Activated T-cell treated with anti-CD3 and anti-CD28 coated beads for 24 hours (primary cell): Measurements from ENCODE around the gene PEAK3.

Experiments
- DNase-seq: peaks from one replicate; pipeline ENCODE4 v3.0.0-alpha.2; 2020; ENCODE audit warnings: low read depth

PEAK3 gene

DNA sequence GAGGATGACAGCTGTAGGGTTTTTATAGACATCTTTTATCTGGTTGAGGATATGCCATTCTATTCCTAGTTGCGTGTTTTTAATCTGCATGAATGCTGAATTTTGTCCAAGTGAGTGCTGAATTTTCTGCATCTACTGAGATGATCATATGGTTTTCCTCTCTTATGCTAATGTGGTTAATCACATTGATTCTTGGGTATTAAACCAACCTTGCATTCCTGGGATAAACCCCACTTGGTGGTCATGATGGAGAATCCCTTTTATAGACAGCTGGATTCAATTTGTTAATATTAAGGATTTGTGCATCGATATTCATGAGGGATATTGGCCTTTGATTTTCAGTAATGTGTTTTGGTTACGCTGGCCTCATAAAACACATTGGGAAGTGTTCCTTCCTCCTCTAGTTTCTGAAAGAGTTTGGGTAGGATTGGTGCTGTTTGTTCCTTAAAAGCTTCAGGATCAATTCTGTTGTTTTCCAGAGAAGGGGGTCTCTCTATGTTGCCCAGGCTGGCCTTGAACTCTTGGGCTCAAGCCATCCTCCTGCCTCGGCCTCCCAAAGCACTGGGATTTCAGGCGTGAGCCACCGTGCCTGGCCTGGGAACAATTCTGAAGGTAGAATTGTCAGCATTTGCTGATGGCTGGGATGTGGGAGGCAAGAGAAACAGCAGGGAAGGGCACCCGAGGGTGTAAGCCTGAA, 33.3 kb upstream of the PEAK3 start:
- DNase-seq = no peak

GRCh38 chr19:2312820-2313501, 31.0 kb upstream of the PEAK3 start:
- DNase-seq = no peak

GRCh38 chr19:2311093-2311492, 29.1 kb upstream of the PEAK3 start:
- DNase-seq = no peak

- DNase-seq = no peak
Observed at GRCh38 chr19:2309734-2310362, 27.9 kb upstream of the PEAK3 start.

- no peak for DNase-seq
Observed at GRCh38 chr19:2308114-2308556, 26.2 kb upstream of the PEAK3 start, which contains the start of gene LINGO3. Gene LINGO3 (minus strand): TSS chr19:2308154. CDS start chr19:2291776, 16,378 bp downstream.

DNA sequence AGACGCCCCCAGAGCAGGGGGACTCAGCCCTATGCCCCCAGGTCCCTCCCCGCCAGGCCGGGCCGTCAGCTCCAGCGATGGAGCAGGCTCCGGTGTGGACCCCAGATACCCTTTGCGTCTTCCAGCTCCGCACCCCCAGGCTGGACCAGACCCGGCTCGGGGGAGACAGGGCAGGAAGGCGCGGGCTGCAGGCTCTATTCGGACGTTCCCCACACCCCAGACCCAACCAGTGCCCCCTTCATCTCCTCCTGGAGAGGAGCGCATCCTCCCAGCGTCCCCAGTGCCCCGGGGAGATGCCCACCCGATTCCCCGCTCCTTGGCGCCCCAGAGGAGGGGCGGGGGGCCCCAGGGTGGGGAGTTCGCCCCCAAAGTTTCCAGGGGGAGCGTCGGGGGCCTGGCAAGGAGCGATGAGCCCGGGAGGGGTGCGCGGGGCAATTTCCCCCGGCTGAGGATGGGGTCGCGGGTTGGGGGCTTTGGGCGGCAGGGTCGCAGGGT, 25.6 kb upstream of the PEAK3 start:
- no peak for DNase-seq

- no peak for DNase-seq
Observed at GRCh38 chr19:2306971-2307370, 25.0 kb upstream of the PEAK3 start.

DNA sequence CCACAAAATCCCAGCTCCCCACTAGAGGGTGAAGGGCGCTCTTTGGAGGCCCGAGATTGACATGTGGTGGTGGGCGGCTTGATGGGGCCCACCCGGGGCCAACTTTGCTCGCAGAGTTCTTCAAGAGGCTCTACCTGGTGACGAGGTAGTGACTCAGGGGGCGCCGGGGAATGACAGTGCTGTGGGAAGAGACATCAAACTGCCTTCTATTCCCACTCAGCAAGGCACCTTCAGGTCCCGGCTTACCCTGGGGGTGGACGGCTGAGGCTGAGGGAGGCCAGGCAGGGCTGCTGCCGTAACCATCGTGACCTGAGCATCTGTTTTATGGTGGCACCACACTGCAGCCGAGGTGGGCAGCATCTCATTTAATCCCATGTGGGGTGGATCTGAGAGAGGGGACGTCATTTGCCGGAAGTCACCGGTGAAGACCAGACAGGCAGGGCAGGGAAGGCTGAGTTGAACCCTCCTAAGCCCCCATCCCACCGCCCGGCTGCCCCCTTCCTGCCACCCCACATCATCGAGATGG, 24.4 kb upstream of the PEAK3 start:
- no peak for DNase-seq

DNA sequence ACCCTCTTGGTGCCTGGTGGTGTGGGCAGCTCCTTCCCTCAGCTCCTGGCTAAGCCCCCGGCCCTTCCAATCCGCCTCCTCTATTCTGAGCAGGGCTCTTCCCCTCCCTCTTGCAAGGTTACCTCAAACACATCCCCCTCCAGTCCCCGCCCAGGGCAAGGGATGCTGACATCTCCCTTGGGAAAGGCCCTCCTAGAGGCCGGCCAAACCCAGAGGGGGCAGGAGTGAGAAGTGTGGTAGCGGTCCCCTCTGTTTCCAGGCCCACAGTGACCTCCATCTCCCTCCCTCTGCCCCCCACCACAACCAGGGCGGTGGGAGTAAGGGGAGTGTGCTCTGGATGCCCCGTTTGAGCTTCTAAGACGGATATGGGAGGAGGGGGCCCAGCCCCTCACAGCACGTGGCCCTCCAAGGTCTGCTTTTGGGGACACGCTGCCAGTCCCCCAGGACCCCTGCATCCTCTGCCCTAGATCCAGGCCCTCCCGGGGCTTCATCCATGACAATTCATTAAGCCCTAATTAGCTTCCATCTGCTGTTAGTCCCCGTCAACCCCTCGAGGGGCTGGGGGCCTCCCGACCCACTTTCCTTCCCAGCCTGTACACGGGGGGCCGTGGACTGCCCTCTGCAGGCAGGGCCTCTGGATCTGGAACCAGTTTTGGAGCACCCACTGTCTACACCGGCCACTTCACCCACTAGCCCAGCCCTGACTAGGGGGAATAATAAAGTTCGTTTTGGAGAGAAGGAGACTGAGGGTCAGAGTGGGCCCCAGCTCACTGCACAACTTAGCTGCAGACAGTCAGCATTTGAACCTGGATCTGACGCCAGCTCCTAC, 23.7 kb upstream of the PEAK3 start:
- DNase-seq = no peak

DNA sequence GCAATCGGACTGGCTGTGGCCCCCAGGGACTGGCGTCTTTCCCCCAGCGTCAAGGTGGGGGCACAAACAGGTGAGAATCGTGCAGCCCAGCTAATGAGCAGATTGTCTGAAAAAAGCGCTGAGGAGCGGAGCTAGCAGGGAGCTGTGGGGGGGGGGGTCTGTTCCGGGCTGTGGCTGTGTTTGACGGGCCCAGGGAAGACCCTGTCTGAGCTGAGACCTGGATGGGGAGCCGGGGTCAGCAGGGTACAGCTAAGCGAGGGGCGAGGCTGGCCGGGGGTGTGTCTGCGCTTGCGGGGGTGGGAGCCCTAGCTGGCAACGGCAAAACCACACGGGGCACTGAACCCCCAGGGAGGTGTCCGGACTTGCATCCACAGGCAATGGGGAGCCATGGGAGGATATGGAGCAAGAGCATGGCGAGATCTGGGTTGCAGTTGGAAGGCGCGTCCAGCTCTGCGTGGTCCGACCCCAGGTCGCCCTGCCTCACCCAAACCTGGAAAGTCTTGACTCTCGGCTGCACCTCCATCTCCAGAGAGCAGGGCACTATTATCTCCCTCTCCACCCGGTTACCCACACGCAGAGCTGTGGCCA, 21.3 kb upstream of the PEAK3 start:
- DNase-seq = no peak

GRCh38 chr19:2302319-2303210, 20.6 kb upstream of the PEAK3 start:
- DNase-seq = no peak

GRCh38 chr19:2300533-2300932, 18.6 kb upstream of the PEAK3 start:
- DNase-seq = no peak

GRCh38 chr19:2296141-2296540, 14.2 kb upstream of the PEAK3 start:
- DNase-seq = no peak

- no peak for DNase-seq
Observed at GRCh38 chr19:2294687-2295335, 12.8 kb upstream of the PEAK3 start.

- DNase-seq = no peak
Observed at GRCh38 chr19:2291185-2291751, 9.3 kb upstream of the PEAK3 start.

GRCh38 chr19:2290441-2291184, 8.6 kb upstream of the PEAK3 start:
- no peak for DNase-seq

- no peak for DNase-seq
Observed at GRCh38 chr19:2289714-2290435, 7.9 kb upstream of the PEAK3 start.
